C4-2B (cell line): ENCODE data around the gene LZTR1.

ENCODE experiments used
- H3K27ac ChIP-seq: fragments of 450-650 bp; 2 replicates; pipeline ENCODE4 v1.5.1; 2017
- CTCF ChIP-seq: fragments of 450-650 bp; conservative IDR thresholded peaks from 2 replicates; pipeline ENCODE4 v1.5.1; 2017; ENCODE audit warnings: mild to moderate bottlenecking
- ZFX ChIP-seq: fragments of 450-650 bp; IDR thresholded peaks from 2 replicates; pipeline ENCODE4 v1.6.1; 2017

The LZTR1 gene

GRCh38 chr22:20953668-20954500 is 28.2 kb upstream of the LZTR1 start:
- TF ChIP-seq CTCF, result no peak
- no peak for TF ChIP-seq ZFX
- no peak overlapping the region for H3K27ac ChIP-seq

- H3K27ac ChIP-seq, result no peak overlapping the region
- no peak for TF ChIP-seq CTCF
- no peak for TF ChIP-seq ZFX
Measured at GRCh38 chr22:20955548-20955947, 26.5 kb upstream of the LZTR1 start.

GRCh38 chr22:20956258-20957101 is 25.6 kb upstream of the LZTR1 start:
- no peak overlapping the region for H3K27ac ChIP-seq

GRCh38 chr22:20957102-20957682 is 24.9 kb upstream of the LZTR1 start:
- TF ChIP-seq ZFX, result no peak
- no peak for TF ChIP-seq CTCF
- H3K27ac ChIP-seq, result no peak overlapping the region

More at GRCh38 chr22:20956258-20957101, 25.6 kb upstream of the LZTR1 start:
- TF ChIP-seq ZFX (no peak), CTCF (no peak)

- TF ChIP-seq CTCF (no peak), ZFX (no peak)
Measured at GRCh38 chr22:20957683-20958431, 24.2 kb upstream of the LZTR1 start.

GRCh38 chr22:20959578-20960461 is 22.3 kb upstream of the LZTR1 start:
- H3K27ac ChIP-seq, result no peak overlapping the region
- no peak for TF ChIP-seq ZFX

More at GRCh38 chr22:20957683-20958431, 24.2 kb upstream of the LZTR1 start:
- no peak overlapping the region for H3K27ac ChIP-seq
